Activated CD8-positive, alpha-beta memory T cell treated with anti-CD3 and anti-CD28 coated beads, Interleukin-2, amount 50 U/mL, for 4 hours (primary cell): ENCODE data around the gene RELA.

Experiments
- DNase-seq: peaks from one replicate; pipeline ENCODE4 v3.0.0-alpha.2; 2020

Gene RELA

GRCh38 chr11:65611758-65612603 lies 50.7 kb downstream of the RELA start:
- DNase-seq, result no peak

GRCh38 chr11:65611028-65611757 lies 51.5 kb downstream of the RELA start:
- no peak for DNase-seq

- DNase-seq, result no peak
Measured at GRCh38 chr11:65610404-65610803, 52.3 kb downstream of the RELA start.

- DNase-seq, result no peak
Measured at GRCh38 chr11:65609665-65610064, 53.1 kb downstream of the RELA start.

- no peak for DNase-seq
Measured at GRCh38 chr11:65609229-65609628, 53.5 kb downstream of the RELA start.

GRCh38 chr11:65607614-65608426 lies 54.9 kb downstream of the RELA start:
- no peak for DNase-seq

GRCh38 chr11:65606876-65607613 lies 55.7 kb downstream of the RELA start:
- DNase-seq, result no peak

GRCh38 chr11:65604258-65604657 lies 58.5 kb downstream of the RELA start:
- no peak for DNase-seq
